SK-N-SH treated with all-trans-retinoic acid at 6 μM for 48 hours (cell line): ENCODE data around the gene MYEOV.

Experiments used
- ATAC-seq: fragments of 200-7000 bp; cut with Tn5 transposase; 3 replicates; pipeline ENCODE4 v1.9.1; 2020; ENCODE audit warnings: mild to moderate bottlenecking, moderate library complexity
- ARNTL ChIP-seq: fragments of 450-650 bp; formaldehyde crosslinking; IDR thresholded peaks from 2 replicates; pipeline ENCODE4 v1.5.0; 2020; ENCODE audit warnings: low read depth, mild to moderate bottlenecking, moderate library complexity, borderline replicate concordance
- BACH2 ChIP-seq: fragments of 250-450 bp; sonication (Bioruptor Pico); IDR thresholded peaks from 2 replicates; pipeline ENCODE4 v1.9.0; 2021; ENCODE audit warnings: mild to moderate bottlenecking, borderline replicate concordance
- ESRRG ChIP-seq: fragments of 250-450 bp; sonication (Bioruptor Pico); IDR thresholded peaks from 2 replicates; pipeline ENCODE4 v1.6.1; 2021; ENCODE audit warnings: mild to moderate bottlenecking
- GLIS3 ChIP-seq: fragments of 250-450 bp; sonication (Bioruptor Pico); IDR thresholded peaks from 2 replicates; pipeline ENCODE4 v1.5.0; 2020; ENCODE audit warnings: mild to moderate bottlenecking, moderate library complexity
- ISL1 ChIP-seq: fragments of 250-450 bp; sonication (Bioruptor Pico); IDR thresholded peaks from 2 replicates; pipeline ENCODE4 v2.1.2; 2022; ENCODE audit warnings: mild to moderate bottlenecking, moderate library complexity
- OSR1 ChIP-seq: fragments of 250-450 bp; sonication (Bioruptor Pico); IDR thresholded peaks from 2 replicates; pipeline ENCODE4 v1.8.0; 2022; ENCODE audit warnings: moderate library complexity, mild to moderate bottlenecking, inconsistent platforms
- PPARA ChIP-seq: fragments of 250-450 bp; sonication (Bioruptor Pico); IDR thresholded peaks from 2 replicates; pipeline ENCODE4 v1.5.0; 2020; ENCODE audit warnings: mild to moderate bottlenecking, borderline replicate concordance
- RARB ChIP-seq: fragments of 250-450 bp; sonication (Bioruptor Pico); IDR thresholded peaks from 2 replicates; pipeline ENCODE4 v1.8.0; 2021; ENCODE audit warnings: mild to moderate bottlenecking, moderate library complexity
- TCF4 ChIP-seq: fragments of 250-450 bp; sonication (Bioruptor Pico); IDR thresholded peaks from 2 replicates; pipeline ENCODE4 v1.8.0; 2021; ENCODE audit warnings: mild to moderate bottlenecking, moderate library complexity, borderline replicate concordance
- ZC3H10 ChIP-seq: fragments of 250-450 bp; sonication (Bioruptor Pico); IDR thresholded peaks from 2 replicates; pipeline ENCODE4 v1.5.1; 2021; ENCODE audit warnings: mild to moderate bottlenecking, moderate library complexity
- ZFP3 ChIP-seq: fragments of 250-450 bp; sonication (Bioruptor Pico); IDR thresholded peaks from 2 replicates; pipeline ENCODE4 v1.5.0; 2020; ENCODE audit warnings: mild to moderate bottlenecking, moderate library complexity
- ZFP30 ChIP-seq: fragments of 450-650 bp; formaldehyde crosslinking; IDR thresholded peaks from 2 replicates; pipeline ENCODE4 v1.5.0; 2022; ENCODE audit warnings: mild to moderate bottlenecking, moderate library complexity
- ZNF565 ChIP-seq: fragments of 450-650 bp; formaldehyde crosslinking; conservative IDR thresholded peaks from 2 replicates; pipeline ENCODE4 v1.5.0; 2020; ENCODE audit warnings: low read depth, mild to moderate bottlenecking, moderate library complexity
- ZNF70 ChIP-seq: fragments of 450-650 bp; formaldehyde crosslinking; IDR thresholded peaks from 2 replicates; pipeline ENCODE4 v1.5.0; 2020; ENCODE audit warnings: mild to moderate bottlenecking, moderate library complexity
- ZNF8 ChIP-seq: fragments of 450-650 bp; formaldehyde crosslinking; IDR thresholded peaks from 2 replicates; pipeline ENCODE4 v1.5.0; 2020; ENCODE audit warnings: mild to moderate bottlenecking, moderate library complexity
- TF ChIP-seq, protein P1 (sequence below): fragments of 250-450 bp; sonication (Bioruptor Pico); IDR thresholded peaks from 2 replicates; pipeline ENCODE4 v1.5.1; 2021; ENCODE audit warnings: mild to moderate bottlenecking, moderate library complexity
- TF ChIP-seq, protein P2 (sequence below): fragments of 250-450 bp; sonication (Bioruptor Pico); IDR thresholded peaks from 2 replicates; pipeline ENCODE4 v1.8.0; 2020; ENCODE audit warnings: mild to moderate bottlenecking, moderate library complexity, borderline replicate concordance
- TF ChIP-seq, protein P3 (sequence below): fragments of 250-450 bp; sonication (Bioruptor Pico); IDR thresholded peaks from 2 replicates; pipeline ENCODE4 v1.8.0; 2021; ENCODE audit warnings: low read depth, mild to moderate bottlenecking, moderate library complexity, borderline replicate concordance
- TF ChIP-seq, protein P4 (sequence below): fragments of 250-450 bp; sonication (Bioruptor Pico); IDR thresholded peaks from 2 replicates; pipeline ENCODE4 v1.5.1; 2020; ENCODE audit warnings: low read depth, mild to moderate bottlenecking, moderate library complexity
- TF ChIP-seq, protein P5 (sequence below): fragments of 250-450 bp; sonication (Bioruptor Pico); IDR thresholded peaks from 2 replicates; pipeline ENCODE4 v1.5.0; 2020; ENCODE audit warnings: mild to moderate bottlenecking, moderate library complexity

The MYEOV gene

DNA sequence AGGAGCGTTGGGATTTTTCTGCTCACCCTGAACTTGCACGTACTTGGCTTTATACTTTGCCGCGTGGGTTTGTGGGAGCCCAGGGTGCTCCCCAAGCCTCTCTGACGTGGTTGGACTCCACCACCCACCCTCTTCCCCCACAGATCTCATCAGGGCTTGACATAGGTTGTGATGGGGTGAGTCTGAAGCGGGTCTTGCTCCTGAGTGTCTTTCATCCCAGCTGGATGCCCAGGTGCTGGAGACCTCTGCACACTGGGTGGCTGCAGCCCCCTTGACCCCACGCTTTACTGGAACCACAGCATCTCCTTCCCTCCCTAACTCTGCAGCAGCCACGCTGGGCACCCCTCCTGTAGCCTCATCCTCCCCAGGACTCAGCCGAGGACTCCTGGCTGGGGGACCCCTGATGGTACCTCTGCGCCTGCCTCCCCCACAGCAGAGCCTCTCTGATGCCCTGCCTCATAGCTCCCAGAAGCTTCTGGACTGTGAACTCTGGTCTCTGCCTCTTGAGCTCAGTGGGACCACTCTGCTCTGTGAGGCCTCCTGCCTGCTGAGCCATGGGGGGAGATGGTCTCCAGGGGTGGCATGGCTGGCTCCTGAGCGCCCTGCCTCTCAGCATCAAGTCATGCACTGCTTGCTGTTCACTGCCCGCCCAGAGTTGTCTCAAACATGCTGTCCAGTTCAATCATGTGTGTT lies 45.2 kb downstream of the MYEOV start:
- no peak for ATAC-seq
- TF ChIP-seq ARNTL (CRISPR knock-in tag) (no peak), GLIS3 (CRISPR knock-in tag) (no peak)

DNA sequence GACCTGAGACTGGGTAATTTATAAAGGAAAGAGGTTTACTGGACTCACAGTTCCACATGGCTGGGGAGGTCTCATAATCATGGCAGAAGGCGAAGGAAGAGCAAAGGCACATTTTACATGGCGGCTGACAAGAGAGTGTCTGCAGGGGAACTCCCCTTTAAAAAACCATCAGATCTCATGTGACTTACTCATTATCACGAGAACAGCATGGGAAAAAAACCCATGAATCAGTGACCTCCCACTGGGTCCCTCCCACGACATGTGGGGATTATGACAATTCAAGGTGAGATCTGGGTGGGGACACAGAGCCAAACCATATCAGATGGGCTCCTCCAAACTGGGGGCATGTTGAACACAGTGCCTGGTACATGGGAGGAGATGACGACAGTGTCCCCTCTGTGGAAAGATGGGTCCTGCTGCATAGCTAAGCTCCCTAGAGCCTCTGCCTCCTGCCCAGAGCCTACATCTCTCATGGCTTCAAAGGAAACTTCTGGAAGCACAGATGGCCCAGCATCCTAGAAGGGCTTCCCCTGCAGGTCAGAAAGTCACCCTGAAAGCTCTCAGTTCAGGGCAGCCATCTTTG lies 46.1 kb downstream of the MYEOV start:
- ATAC-seq = no peak
- TF ChIP-seq GLIS3 (CRISPR knock-in tag) (no peak), ZNF8 (CRISPR knock-in tag) (no peak), PPARA (CRISPR knock-in tag) (no peak), ZFP3 (CRISPR knock-in tag) (no peak)
- TF ChIP-seq, protein P1, sequence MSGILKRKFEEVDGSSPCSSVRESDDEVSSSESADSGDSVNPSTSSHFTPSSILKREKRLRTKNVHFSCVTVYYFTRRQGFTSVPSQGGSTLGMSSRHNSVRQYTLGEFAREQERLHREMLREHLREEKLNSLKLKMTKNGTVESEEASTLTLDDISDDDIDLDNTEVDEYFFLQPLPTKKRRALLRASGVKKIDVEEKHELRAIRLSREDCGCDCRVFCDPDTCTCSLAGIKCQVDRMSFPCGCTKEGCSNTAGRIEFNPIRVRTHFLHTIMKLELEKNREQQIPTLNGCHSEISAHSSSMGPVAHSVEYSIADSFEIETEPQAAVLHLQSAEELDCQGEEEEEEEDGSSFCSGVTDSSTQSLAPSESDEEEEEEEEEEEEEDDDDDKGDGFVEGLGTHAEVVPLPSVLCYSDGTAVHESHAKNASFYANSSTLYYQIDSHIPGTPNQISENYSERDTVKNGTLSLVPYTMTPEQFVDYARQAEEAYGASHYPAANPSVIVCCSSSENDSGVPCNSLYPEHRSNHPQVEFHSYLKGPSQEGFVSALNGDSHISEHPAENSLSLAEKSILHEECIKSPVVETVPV (CRISPR knock-in tag) = no peak
- TF ChIP-seq, protein P2, sequence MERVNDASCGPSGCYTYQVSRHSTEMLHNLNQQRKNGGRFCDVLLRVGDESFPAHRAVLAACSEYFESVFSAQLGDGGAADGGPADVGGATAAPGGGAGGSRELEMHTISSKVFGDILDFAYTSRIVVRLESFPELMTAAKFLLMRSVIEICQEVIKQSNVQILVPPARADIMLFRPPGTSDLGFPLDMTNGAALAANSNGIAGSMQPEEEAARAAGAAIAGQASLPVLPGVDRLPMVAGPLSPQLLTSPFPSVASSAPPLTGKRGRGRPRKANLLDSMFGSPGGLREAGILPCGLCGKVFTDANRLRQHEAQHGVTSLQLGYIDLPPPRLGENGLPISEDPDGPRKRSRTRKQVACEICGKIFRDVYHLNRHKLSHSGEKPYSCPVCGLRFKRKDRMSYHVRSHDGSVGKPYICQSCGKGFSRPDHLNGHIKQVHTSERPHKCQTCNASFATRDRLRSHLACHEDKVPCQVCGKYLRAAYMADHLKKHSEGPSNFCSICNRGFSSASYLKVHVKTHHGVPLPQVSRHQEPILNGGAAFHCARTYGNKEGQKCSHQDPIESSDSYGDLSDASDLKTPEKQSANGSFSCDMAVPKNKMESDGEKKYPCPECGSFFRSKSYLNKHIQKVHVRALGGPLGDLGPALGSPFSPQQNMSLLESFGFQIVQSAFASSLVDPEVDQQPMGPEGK (CRISPR knock-in tag) = no peak

DNA sequence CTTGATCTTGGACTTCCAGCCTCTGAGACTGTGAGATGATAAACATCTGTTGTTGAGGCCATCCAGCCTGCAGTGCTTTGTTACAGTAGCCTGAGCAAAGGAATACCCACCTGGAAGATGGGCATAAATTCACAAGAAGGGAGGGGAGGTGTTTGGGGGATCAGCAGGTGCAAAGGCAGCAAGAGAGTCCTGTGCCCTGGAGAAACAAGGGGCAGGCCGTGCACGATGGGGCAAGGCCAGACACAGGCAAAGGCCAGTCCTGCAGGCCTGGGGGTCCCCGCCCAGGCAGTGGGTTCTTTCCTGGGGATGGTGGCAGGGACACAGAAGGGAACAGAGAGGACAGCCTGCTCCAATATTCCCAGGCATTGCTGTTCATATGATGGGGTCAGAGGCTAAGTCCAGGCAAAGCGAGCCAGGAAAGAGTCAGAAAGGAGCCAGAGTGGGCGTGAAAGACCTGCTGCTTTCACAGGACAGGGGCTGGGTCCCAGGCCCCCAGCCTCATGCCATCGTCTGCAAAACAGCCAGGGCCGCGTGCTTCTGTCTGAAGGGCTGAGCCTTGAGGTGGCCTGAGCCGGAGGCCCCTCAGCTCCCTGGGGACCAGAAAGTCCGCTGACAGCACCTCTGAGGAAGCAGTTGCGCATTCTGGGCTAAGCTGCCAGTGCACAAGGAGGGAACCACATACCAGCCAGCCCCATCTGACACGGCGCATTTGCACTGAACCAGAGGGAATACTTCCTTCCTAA lies 48.8 kb downstream of the MYEOV start:
- TF ChIP-seq BACH2 (CRISPR knock-in tag) = no peak
- TF ChIP-seq ZFP30 (CRISPR knock-in tag) = no peak
- TF ChIP-seq, protein P3, sequence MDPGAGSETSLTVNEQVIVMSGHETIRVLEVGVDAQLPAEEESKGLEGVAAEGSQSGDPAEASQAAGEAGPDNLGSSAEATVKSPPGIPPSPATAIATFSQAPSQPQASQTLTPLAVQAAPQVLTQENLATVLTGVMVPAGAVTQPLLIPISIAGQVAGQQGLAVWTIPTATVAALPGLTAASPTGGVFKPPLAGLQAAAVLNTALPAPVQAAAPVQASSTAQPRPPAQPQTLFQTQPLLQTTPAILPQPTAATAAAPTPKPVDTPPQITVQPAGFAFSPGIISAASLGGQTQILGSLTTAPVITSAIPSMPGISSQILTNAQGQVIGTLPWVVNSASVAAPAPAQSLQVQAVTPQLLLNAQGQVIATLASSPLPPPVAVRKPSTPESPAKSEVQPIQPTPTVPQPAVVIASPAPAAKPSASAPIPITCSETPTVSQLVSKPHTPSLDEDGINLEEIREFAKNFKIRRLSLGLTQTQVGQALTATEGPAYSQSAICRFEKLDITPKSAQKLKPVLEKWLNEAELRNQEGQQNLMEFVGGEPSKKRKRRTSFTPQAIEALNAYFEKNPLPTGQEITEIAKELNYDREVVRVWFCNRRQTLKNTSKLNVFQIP (CRISPR knock-in tag) = no peak
- TF ChIP-seq ZNF565 (CRISPR knock-in tag) = no peak
- TF ChIP-seq ISL1 (CRISPR knock-in tag) = no peak
- TF ChIP-seq, protein P4, sequence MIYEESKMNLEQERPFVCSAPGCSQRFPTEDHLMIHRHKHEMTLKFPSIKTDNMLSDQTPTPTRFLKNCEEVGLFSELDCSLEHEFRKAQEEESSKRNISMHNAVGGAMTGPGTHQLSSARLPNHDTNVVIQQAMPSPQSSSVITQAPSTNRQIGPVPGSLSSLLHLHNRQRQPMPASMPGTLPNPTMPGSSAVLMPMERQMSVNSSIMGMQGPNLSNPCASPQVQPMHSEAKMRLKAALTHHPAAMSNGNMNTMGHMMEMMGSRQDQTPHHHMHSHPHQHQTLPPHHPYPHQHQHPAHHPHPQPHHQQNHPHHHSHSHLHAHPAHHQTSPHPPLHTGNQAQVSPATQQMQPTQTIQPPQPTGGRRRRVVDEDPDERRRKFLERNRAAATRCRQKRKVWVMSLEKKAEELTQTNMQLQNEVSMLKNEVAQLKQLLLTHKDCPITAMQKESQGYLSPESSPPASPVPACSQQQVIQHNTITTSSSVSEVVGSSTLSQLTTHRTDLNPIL (CRISPR knock-in tag) = no peak
- TF ChIP-seq, protein P5, sequence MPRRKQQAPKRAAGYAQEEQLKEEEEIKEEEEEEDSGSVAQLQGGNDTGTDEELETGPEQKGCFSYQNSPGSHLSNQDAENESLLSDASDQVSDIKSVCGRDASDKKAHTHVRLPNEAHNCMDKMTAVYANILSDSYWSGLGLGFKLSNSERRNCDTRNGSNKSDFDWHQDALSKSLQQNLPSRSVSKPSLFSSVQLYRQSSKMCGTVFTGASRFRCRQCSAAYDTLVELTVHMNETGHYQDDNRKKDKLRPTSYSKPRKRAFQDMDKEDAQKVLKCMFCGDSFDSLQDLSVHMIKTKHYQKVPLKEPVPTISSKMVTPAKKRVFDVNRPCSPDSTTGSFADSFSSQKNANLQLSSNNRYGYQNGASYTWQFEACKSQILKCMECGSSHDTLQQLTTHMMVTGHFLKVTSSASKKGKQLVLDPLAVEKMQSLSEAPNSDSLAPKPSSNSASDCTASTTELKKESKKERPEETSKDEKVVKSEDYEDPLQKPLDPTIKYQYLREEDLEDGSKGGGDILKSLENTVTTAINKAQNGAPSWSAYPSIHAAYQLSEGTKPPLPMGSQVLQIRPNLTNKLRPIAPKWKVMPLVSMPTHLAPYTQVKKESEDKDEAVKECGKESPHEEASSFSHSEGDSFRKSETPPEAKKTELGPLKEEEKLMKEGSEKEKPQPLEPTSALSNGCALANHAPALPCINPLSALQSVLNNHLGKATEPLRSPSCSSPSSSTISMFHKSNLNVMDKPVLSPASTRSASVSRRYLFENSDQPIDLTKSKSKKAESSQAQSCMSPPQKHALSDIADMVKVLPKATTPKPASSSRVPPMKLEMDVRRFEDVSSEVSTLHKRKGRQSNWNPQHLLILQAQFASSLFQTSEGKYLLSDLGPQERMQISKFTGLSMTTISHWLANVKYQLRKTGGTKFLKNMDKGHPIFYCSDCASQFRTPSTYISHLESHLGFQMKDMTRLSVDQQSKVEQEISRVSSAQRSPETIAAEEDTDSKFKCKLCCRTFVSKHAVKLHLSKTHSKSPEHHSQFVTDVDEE (CRISPR knock-in tag) = no peak
- TF ChIP-seq, protein P1 (CRISPR knock-in tag) = no peak
- TF ChIP-seq ZFP3 (CRISPR knock-in tag) = no peak
- no peak for TF ChIP-seq ZNF70 (CRISPR knock-in tag)
- TF ChIP-seq RARB = no peak
- TF ChIP-seq PPARA (CRISPR knock-in tag) = no peak
- no peak for TF ChIP-seq ESRRG (CRISPR knock-in tag)
- no peak for TF ChIP-seq ZC3H10
- no peak for TF ChIP-seq TCF4
- no peak for TF ChIP-seq OSR1 (CRISPR knock-in tag)
- ATAC-seq = no peak
